OCI-LY1 (cell line): ENCODE measurements around the gene ZBTB7C.

ENCODE experiments used
- CTCF ChIP-seq: fragments of 200-600 bp; sonication (generic), shearing (Covaris generic); IDR thresholded peaks from 2 replicates; pipeline ENCODE4 v1.5.1; 2017; ENCODE audit warnings: mild to moderate bottlenecking, antibody characterized with exemption, low read length, moderate library complexity, mixed read lengths
- EZH2 ChIP-seq: fragments of 200-600 bp; sonication (generic), shearing (Covaris generic); IDR thresholded peaks from 2 replicates; pipeline ENCODE4 v1.8.0; 2017; ENCODE audit warnings: borderline replicate concordance, mixed run types, mild to moderate bottlenecking, antibody characterized with exemption, low read length, moderate library complexity, mixed read lengths

- TF ChIP-seq CTCF (no peak), EZH2 (no peak)
Observed at GRCh38 chr18:48321121-48321520, 88.1 kb downstream of the ZBTB7C start.
